Superior temporal gyrus (tissue), 1 donor: ENCODE data around the gene WDR81.

ENCODE experiments used
- DNase-seq: peaks from one replicate; pipeline ENCODE4 v3.0.0-alpha.2; 2016; ENCODE audit errors: extremely low spot score

The WDR81 gene

DNA sequence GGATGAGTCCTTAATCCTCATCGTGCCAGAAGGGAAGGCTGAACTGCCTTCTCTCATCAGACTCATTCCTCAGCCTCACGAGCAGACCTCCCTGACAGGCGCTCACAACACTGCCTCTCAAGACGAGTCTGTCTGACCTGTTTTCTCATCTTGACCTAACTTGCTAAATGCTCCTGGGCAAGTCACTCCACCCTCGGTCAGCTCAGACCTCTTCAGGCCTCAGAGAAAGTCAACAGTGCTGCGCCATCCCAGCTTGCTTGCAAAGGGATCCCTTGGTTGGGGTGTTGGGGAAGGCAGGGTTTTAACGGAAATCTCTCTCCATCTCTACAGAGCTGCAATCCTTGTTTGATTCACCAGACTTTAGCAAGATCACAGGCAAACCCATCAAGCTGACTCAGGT lies 52.4 kb downstream of the WDR81 start:
- DNase-seq = no peak

DNA sequence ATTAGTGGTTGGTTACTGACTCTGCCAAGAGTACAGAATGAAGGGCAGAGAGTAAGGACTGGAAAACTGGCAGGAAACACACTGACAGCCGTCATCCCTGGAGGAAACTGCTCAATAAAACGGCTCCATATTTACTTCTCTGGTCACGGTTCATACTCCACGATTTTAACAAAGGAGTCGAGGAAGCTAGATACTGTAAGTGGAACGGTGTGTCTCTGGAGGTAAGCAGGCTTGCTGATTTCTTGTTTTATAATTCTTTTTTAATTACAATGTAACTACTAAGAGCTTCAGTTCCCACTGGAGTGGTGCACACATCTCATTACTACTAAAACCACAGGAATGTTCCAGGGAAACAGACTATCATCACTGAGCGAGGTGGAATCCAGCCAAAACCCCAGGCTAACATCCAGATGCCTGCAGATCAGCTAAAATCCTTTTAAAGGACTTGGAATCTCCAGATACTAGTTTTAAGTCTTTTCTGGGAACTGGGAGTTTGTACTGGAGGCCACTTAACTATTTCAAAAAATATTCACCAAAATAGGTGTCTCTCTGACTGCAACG lies 55.1 kb downstream of the WDR81 start:
- no peak for DNase-seq

DNA sequence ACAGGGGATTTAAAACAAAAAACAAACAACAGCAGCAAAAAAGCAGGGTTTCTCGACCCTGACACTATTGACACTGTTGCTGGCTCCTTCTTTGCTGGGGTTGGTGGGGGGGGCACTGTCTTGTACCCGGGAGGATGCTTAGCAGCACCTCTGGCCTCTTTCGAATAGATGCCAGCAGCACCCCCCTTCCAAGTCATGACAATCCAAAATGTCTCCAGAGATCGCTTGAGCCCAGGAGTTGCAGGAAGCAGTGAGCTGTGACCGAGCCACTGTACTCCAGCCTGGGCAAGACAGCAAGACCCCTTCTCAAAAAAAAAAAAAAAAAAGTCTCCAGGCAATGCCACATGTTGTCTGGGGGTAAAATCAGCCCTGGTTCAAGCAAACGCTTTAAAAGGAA lies 57.7 kb downstream of the WDR81 start:
- no peak for DNase-seq

DNA sequence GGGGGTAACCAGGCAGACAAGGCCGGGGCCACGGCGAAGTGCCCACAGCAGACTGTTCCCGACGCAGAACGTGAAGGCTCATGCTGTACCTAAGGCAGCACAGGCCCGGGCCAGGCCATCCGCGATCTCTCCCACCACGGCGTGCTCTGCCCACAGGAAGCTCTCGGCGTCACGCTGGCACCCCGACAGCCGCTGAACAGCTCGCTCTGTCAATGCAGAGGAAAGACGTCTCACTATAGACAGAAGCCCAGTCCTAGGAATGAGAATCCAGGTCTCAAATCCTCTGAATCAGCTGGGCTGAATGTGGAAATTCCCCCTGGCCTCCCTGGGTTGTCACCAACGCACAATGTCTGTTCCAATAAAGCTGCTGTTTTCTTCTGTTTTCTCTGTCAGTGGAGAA lies 58.8 kb downstream of the WDR81 start:
- no peak for DNase-seq

DNA sequence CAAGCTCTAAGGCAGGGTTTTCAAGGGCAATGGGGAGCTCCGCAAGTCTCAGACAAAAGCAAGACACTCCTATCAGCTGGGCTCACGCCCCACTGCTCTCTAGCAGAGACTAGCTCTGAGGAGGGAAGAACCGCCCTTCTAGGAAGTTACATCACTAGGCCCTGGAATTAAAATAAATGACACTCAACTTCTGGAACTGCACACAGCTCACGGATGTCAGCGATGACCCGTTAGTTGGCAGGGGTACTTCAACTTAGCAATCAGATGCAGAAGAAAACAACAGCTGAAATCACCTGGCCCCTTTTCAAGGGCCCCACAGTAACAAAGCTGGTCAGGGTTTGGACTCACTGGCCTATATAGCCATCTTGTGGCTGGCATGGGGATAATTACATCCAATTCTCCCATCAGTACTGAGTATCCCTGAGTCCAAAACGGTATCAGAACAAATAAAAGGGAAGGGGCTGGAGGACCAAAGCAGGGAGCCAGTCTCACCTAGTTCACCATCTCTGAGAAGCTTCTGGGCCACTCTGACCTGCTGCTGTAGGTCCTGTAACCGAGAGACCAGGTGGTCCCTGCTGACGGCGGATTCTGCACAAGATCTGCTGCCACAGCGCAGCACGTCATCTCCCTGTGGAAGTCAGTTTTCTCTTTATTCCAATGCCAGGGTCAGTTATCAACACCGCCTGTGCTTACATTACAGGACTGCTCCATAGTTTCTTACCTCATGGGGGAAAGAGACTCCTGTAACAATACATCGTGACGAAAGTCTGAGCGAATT lies 59.5 kb downstream of the WDR81 start:
- peak; percentile 64 for DNase-seq

DNA sequence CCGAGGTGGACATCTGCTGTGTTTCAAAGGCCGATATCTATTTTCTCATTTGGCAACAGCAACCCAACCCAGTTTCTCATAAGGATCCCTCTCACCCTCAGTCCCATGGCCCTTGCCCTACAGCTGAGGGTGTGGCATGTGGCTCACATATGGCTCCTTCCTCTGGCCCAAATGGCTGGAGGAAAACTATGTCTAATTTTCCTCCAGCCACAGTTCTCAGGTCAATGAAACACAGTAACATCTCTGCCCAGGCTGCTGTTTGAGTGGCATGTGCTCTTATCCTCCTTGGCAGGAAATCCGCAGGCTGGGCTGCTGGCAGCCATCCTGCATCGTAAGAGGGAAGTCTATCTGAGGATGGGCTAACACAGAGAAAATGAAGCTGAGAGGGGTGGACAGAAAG lies 61.4 kb downstream of the WDR81 start:
- DNase-seq = no peak

DNA sequence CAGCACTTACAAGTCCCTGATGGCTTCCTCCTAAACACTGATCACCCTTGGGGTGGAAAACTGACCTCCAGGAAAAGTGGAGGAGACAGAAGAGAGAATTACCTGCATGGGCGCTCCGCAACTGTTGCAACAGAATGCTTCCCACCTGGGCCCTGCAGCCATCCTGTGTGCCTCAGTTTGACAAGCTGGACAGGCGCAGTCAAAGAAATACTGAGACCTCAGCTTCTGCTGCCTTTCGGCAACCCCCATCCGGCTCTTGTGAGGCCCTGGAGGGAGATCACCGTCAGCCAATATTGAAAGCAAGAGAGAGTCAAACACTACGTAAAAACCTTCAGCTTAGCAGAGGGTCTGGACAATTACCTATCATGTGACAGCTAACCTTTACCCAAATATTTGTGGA lies 62.2 kb downstream of the WDR81 start:
- DNase-seq = no peak

DNA sequence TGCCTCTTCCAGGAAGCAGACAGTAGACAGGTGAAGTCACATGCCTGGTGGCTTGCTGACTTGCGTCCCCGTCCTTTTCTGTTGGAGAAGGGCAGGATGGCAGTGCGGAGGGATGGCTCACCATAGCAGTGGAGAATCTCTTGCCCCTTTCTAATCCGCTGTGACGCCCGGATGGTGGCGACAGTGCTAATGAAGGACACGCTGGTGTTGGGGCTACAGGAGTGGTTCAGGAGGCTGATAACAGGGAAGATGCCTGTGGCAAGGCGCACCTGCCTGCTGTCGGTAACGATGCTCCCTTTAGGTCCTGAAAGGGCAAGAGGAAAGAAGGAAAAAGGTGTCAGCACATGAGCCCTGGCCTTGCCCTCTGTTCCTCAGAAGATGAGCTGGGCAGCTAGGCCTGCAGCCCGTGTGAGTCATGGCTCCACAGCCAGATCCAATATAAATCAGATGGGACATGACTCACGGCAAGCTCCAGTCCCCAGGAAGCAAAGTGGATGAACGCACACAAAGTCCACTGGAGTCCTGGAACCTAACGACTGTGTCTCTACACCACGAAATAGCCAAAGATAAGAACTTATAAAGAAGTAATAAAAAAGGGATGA lies 62.9 kb downstream of the WDR81 start:
- DNase-seq = no peak
